GM12801 (cell line): Measurements from ENCODE around the gene HAO2.

ENCODE experiments used
- TF ChIP-seq, protein P1 (sequence below): IDR thresholded peaks from one replicate; pipeline ENCODE4 v1.5.1; 2011; ENCODE audit warnings: control low read depth; ENCODE audit not compliant: insufficient read length; ENCODE audit errors: extremely low read depth

HAO2 gene

DNA sequence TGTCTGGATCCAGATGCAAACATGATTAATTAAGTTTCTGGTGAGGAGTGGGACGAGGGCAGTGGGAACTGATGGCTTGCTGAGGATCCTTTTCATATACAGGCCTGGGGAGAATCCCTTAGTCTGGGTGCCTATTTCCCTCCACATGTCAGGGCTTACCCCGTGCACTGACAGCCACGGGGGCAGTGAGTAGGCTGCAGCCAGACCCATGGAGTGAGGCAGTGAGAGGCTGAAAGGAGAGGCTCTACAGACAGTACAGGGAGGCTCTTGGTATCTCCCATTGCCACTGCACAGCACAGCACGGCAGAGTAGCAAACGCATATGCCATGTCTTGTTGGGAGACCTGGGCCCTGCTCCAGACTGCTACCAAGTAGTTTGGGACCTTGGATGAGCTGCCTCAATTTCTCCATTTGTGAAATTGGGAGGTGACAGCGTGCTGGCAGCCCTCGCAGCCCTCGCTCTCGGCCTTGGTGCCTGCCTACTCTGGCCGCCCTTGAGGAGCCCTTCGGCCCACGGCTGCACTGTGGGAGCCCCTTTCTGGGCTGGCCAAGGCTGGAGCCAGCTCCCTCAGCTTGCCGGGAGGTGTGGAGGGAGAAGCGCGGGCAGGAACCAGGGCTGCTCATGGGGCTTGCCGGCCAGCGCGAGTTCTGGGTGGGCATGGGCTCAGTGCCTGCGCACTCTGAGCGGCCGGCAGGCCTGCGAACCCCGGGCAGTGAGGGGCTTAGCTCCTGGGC lies 35.3 kb upstream of the HAO2 start:
- TF ChIP-seq, protein P1, sequence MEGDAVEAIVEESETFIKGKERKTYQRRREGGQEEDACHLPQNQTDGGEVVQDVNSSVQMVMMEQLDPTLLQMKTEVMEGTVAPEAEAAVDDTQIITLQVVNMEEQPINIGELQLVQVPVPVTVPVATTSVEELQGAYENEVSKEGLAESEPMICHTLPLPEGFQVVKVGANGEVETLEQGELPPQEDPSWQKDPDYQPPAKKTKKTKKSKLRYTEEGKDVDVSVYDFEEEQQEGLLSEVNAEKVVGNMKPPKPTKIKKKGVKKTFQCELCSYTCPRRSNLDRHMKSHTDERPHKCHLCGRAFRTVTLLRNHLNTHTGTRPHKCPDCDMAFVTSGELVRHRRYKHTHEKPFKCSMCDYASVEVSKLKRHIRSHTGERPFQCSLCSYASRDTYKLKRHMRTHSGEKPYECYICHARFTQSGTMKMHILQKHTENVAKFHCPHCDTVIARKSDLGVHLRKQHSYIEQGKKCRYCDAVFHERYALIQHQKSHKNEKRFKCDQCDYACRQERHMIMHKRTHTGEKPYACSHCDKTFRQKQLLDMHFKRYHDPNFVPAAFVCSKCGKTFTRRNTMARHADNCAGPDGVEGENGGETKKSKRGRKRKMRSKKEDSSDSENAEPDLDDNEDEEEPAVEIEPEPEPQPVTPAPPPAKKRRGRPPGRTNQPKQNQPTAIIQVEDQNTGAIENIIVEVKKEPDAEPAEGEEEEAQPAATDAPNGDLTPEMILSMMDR = no peak

- TF ChIP-seq, protein P1 = no peak
These were observed 31.7 kb upstream of the HAO2 start for GRCh38 chr1:119336848-119337247.

DNA sequence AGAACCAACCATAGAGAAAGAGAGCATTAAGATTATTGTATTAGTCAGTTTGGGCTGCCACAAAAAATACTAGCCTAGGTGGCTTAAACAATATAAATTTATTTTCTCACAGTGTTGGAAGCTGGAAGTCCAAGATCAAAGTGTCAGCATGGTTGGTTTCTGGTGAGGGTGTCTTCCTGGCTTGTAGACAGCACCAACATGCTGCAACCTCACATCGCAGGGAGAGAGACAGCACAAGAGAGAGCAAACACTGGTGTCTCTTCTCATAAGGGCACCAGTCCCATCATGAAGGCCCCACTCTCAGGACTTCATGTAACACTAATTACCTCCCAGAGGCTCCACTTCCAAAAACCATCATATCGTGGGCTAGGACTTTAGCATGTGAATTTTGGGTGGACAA lies 30.6 kb upstream of the HAO2 start:
- TF ChIP-seq, protein P1 = no peak

GRCh38 chr1:119338757-119339156 lies 29.8 kb upstream of the HAO2 start:
- TF ChIP-seq, protein P1 = no peak

GRCh38 chr1:119340861-119341261 lies 27.7 kb upstream of the HAO2 start:
- TF ChIP-seq, protein P1 = no peak

- TF ChIP-seq, protein P1 = no peak
These were observed 27.1 kb upstream of the HAO2 start for GRCh38 chr1:119341372-119341947.

DNA sequence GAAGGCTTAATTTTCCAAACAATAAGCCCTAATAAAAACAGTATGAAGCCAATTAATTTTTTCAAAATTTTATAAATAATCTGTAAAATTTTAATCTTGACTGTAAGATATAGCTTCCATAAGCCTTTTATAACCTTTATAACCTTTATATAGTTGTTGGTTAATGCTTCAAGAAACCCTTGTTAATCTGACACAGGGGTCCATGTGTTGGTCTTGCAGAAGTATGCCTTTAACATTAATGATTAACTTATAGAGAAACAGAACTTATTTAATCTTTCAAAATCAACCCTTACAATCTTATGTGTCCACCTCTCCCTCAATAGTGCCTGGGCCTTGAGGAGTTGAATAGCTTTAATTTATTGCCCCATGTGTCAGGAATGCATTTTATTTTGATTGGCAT lies 23.2 kb upstream of the HAO2 start:
- TF ChIP-seq, protein P1 = no peak
